ENCODE measurements around the gene SLC23A1.

The SLC23A1 gene

GRCh38 chr5:139335811-139336210, 47.3 kb downstream of the SLC23A1 start:
- no peaks in the 10 kb centered on the region for H3K27me3 ChIP-seq (ENCODE audit: control insufficient read depth in 3 of 3, insufficient read depth in 3 of 3, low read depth in 1 of 3, low read length in 3 of 3)
- H2BK5ac ChIP-seq (ENCODE audit: low read length): no peak overlapping the region
- no peak overlapping the region for H3K23ac ChIP-seq (ENCODE audit: low read depth, low read length, poor library complexity)
- no peak overlapping the region for H2BK15ac ChIP-seq (ENCODE audit: low read length)
- H4K8ac ChIP-seq (ENCODE audit: low read depth, low read length): no peak overlapping the region
- no peak overlapping the region for H3K18ac ChIP-seq (ENCODE audit: low read length)
- H3K14ac ChIP-seq (ENCODE audit: low read length): no peak overlapping the region
- no peak overlapping the region for H2AFZ ChIP-seq (ENCODE audit: low read length)
- H3K4ac ChIP-seq (ENCODE audit: low read length): no peak overlapping the region
- peaks cover 6 to 34% of the 10 kb centered on the region in 2 donors for H3K36me3 ChIP-seq (replicated peaks in 1 of 2; ENCODE audit: control insufficient read depth in 2 of 2, insufficient read depth in 2 of 2, low read length in 2 of 2)
- no CpG with 5 or more reads among the region's 6 CpGs for WGBS, 2 donors (ENCODE audit: extremely low coverage in 2 of 2, insufficient read length in 2 of 2, insufficient replicate concordance in 1 of 2)
- H3K9ac ChIP-seq (ENCODE audit: low read depth, low read length, poor library complexity): no peak overlapping the region
- no peak overlapping the region for H4K91ac ChIP-seq (ENCODE audit: low read depth, low read length, poor library complexity)
- H3K9me3 ChIP-seq (replicated peaks in 1 of 2; ENCODE audit: control insufficient read depth in 2 of 2, insufficient read depth in 1 of 2, low read depth in 1 of 2, low read length in 2 of 2): no peaks in the 10 kb centered on the region
- no peaks in the 10 kb centered on the region for H3K4me1 ChIP-seq (ENCODE audit: control insufficient read depth in 2 of 2, insufficient read depth in 1 of 2, low read depth in 1 of 2, low read length in 2 of 2)
- no peak overlapping the region for H2BK120ac ChIP-seq (ENCODE audit: low read depth, low read length)
- no peak overlapping the region for H2AK5ac ChIP-seq (ENCODE audit: low read depth, low read length)
- no peak overlapping the region for H3K4me2 ChIP-seq (ENCODE audit: insufficient read depth, low read length, poor library complexity, severe bottlenecking)
- peaks cover under 1% of the 10 kb centered on the region for H3K79me1 ChIP-seq (ENCODE audit: low read depth, low read length)
- no peak overlapping the region for H3K27ac ChIP-seq (replicated peaks; ENCODE audit: low read length)
- H3K4me3 ChIP-seq (ENCODE audit: low read length in 2 of 2): no peak overlapping the region
- no peak for DNase-seq (ENCODE audit: low spot score)
- H2BK12ac ChIP-seq (ENCODE audit: low read length): no peak overlapping the region
